K562 (cell line): ENCODE data around the gene MTLN. TPM values are rescaled to one million over a fixed set of nuclear protein-coding genes. Genes with fewer than 3 reads are reported as not detected.

Experiments
- C11orf30 ChIP-seq: fragments of 450-650 bp; IDR thresholded peaks from 2 replicates; pipeline ENCODE4 v1.6.1; 2016; ENCODE audit warnings: low read depth, mild to moderate bottlenecking
- CCNT2 ChIP-seq: IDR thresholded peaks from 2 replicates; pipeline ENCODE4 v1.6.1; 2011; ENCODE audit warnings: borderline replicate concordance, low read depth, mild to moderate bottlenecking, moderate library complexity, mixed read lengths, low read length; ENCODE audit not compliant: insufficient read length; ENCODE audit errors: extremely low read depth
- ESRRB ChIP-seq: fragments of 250-450 bp; sonication (Bioruptor Pico); IDR thresholded peaks from 2 replicates; pipeline ENCODE4 v1.5.0; 2020; ENCODE audit warnings: mild to moderate bottlenecking, moderate library complexity, borderline replicate concordance
- HBP1 ChIP-seq: fragments of 450-650 bp; formaldehyde crosslinking; IDR thresholded peaks from 2 replicates; pipeline ENCODE4 v1.4.0; 2022; ENCODE audit warnings: missing genetic modification characterization
- JUN ChIP-seq, 2 experiments: sonication (generic) in 1 of 2; formaldehyde crosslinking in 1 of 2; IDR thresholded peaks; 2 replicates each; pipeline versions ENCODE4 v1.6.1 to v1.8.0; 2012 to 2022; ENCODE audit warnings: borderline replicate concordance in 2 of 2, mild to moderate bottlenecking in 2 of 2, improper control_type of control experiment in 1 of 2, low read depth in 1 of 2, low read length in 1 of 2, missing genetic modification reagents in 1 of 2
- NR2C2 ChIP-seq, 2 experiments: fragments of 200-800 bp in 1 of 2; sonication (Bioruptor generic) in 1 of 2; sonication (generic) in 1 of 2; formaldehyde crosslinking in 1 of 2; IDR thresholded peaks; 2 replicates each; pipeline versions ENCODE4 v1.6.1 to v1.8.0; 2016 to 2022; ENCODE audit warnings: mild to moderate bottlenecking in 1 of 2, missing compliant biosample characterization in 1 of 2, missing genetic modification characterization in 1 of 2, missing genetic modification reagents in 1 of 2
- POLR2B ChIP-seq: fragments of 450-650 bp; IDR thresholded peaks from 2 replicates; pipeline ENCODE4 v1.6.1; 2018; ENCODE audit warnings: low read depth; ENCODE audit not compliant: partially characterized antibody
- RCOR1 ChIP-seq, 2 experiments: IDR thresholded peaks; 2 replicates each; pipeline ENCODE4 v1.6.1; 2012; ENCODE audit warnings: low read depth in 2 of 2, low read length in 2 of 2, borderline replicate concordance in 1 of 2, improper control_type of control experiment in 1 of 2
- RUNX1 ChIP-seq: sonication (generic); IDR thresholded peaks from 2 replicates; pipeline ENCODE4 v1.6.1; 2016; ENCODE audit warnings: antibody characterized with exemption, low read depth
- SMAD3 ChIP-seq: fragments of 450-650 bp; formaldehyde crosslinking; conservative IDR thresholded peaks from 2 replicates; pipeline ENCODE4 v1.4.0; 2020; ENCODE audit warnings: mild to moderate bottlenecking
- TBL1XR1 ChIP-seq, 2 experiments: IDR thresholded peaks; 2 replicates each; pipeline ENCODE4 v1.6.1; 2012; ENCODE audit warnings: improper control_type of control experiment in 2 of 2, low read length in 2 of 2, mild to moderate bottlenecking in 1 of 2
- TCFL5 ChIP-seq: fragments of 250-450 bp; sonication (Bioruptor Pico); conservative IDR thresholded peaks from 2 replicates; pipeline ENCODE4 v1.6.1; 2021; ENCODE audit warnings: mild to moderate bottlenecking, moderate library complexity, matching md5 sums
- TEAD4 ChIP-seq, 2 experiments: sonication (generic) in 1 of 2; formaldehyde crosslinking in 1 of 2; IDR thresholded peaks; 2 replicates each; pipeline versions ENCODE4 v1.6.1 to v1.8.0; 2012 to 2022; ENCODE audit warnings: borderline replicate concordance in 1 of 2, inconsistent platforms in 1 of 2, low read length in 1 of 2, mild to moderate bottlenecking in 1 of 2, missing genetic modification reagents in 1 of 2
- ZNF311 ChIP-seq: fragments of 250-450 bp; sonication (Bioruptor Pico); IDR thresholded peaks from 2 replicates; pipeline ENCODE4 v1.4.0; 2020; ENCODE audit warnings: mild to moderate bottlenecking, moderate library complexity
- polyA plus RNA-seq, 8 experiments: library from polyadenylated mRNA; depleted of rRNA in 4 of 8; stranded (reverse) in 5 of 8; unstranded in 3 of 8; fragments of >200 nt; fragmentation: Nextera tagmentation in 2 of 8; fragmentation: Illumina TruSeq in 1 of 8; extraction: Ambion mirVana in 2 of 8; extraction: Trizol in 1 of 8; gene quantifications; 2 replicates each; pipeline versions ENCODE4 v1.2.1 to v1.2.3, GENCODE V29; 2011 to 2014; ENCODE audit warnings: inconsistent platforms in 1 of 8, missing spikeins in 1 of 8
- total RNA-seq, 7 experiments: library from RNA; depleted of rRNA in 6 of 7; stranded (reverse); fragments of >200 nt in 6 of 7; fragmentation: Illumina TruSeq in 2 of 7; extraction: Trizol in 2 of 7; gene quantifications; 2 replicates each; pipeline versions ENCODE4 v1.2.1 to v1.2.3, GENCODE V29; 2011 to 2021; ENCODE audit warnings: low replicate concordance in 1 of 7
- TF ChIP-seq, protein P1 (sequence below): sonication (generic); formaldehyde crosslinking; IDR thresholded peaks from 2 replicates; pipeline ENCODE4 v1.8.1; 2023; ENCODE audit warnings: mild to moderate bottlenecking, missing genetic modification reagents
- TF ChIP-seq, protein P2 (sequence below): fragments of 250-450 bp; sonication (Bioruptor Pico); IDR thresholded peaks from 2 replicates; pipeline ENCODE4 v1.5.0; 2021
- TF ChIP-seq, protein P3 (sequence below): fragments of 450-650 bp; IDR thresholded peaks from 2 replicates; pipeline ENCODE4 v1.6.1; 2014; ENCODE audit warnings: low read depth, mild to moderate bottlenecking, moderate library complexity, borderline replicate concordance

The MTLN gene
- total and polyA plus RNA-seq, 9 of the 15 experiments (the other 6 are each of a cell fraction or from before 2014, with no cell fraction given): 7.3 to 129 (median 39.4) TPM

- TF ChIP-seq, protein P1, sequence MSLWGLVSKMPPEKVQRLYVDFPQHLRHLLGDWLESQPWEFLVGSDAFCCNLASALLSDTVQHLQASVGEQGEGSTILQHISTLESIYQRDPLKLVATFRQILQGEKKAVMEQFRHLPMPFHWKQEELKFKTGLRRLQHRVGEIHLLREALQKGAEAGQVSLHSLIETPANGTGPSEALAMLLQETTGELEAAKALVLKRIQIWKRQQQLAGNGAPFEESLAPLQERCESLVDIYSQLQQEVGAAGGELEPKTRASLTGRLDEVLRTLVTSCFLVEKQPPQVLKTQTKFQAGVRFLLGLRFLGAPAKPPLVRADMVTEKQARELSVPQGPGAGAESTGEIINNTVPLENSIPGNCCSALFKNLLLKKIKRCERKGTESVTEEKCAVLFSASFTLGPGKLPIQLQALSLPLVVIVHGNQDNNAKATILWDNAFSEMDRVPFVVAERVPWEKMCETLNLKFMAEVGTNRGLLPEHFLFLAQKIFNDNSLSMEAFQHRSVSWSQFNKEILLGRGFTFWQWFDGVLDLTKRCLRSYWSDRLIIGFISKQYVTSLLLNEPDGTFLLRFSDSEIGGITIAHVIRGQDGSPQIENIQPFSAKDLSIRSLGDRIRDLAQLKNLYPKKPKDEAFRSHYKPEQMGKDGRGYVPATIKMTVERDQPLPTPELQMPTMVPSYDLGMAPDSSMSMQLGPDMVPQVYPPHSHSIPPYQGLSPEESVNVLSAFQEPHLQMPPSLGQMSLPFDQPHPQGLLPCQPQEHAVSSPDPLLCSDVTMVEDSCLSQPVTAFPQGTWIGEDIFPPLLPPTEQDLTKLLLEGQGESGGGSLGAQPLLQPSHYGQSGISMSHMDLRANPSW (CRISPR knock-in tag): no peak
- 0 out of 2 replicates have a peak, but pooled peaks have one; percentile 56 for TF ChIP-seq SMAD3
- peak; percentile 64 for TF ChIP-seq CCNT2
- TF ChIP-seq ESRRB (CRISPR knock-in tag): no peak
- no peak for TF ChIP-seq ZNF311 (CRISPR knock-in tag)
- peak; percentile 88 for TF ChIP-seq POLR2B
- 0 out of 2 replicates have a peak, but pooled peaks have one; percentile 12 for TF ChIP-seq HBP1 (CRISPR knock-in tag)
- peak; percentile 89 for TF ChIP-seq C11orf30
- TF ChIP-seq, protein P2, sequence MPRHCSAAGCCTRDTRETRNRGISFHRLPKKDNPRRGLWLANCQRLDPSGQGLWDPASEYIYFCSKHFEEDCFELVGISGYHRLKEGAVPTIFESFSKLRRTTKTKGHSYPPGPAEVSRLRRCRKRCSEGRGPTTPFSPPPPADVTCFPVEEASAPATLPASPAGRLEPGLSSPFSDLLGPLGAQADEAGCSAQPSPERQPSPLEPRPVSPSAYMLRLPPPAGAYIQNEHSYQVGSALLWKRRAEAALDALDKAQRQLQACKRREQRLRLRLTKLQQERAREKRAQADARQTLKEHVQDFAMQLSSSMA: peak; percentile 67; the same call in 1 of the 2 replicates
- TF ChIP-seq TEAD4 (IDR thresholded peaks at IDR 0.05; ENCODE audit: low read length): peak; percentile 25; the same call in 1 of the 2 replicates
- TF ChIP-seq TEAD4 (CRISPR knock-in tag; IDR thresholded peaks at IDR 0.05; ENCODE audit: borderline replicate concordance): no peak
- peak; percentile 35 to 45; a peak in 2 of 4 replicates for TF ChIP-seq TBL1XR1 (IDR thresholded peaks at IDR 0.05; ENCODE audit: low read length in 2 of 2)
- no peak for TF ChIP-seq TCFL5 (CRISPR knock-in tag)
- peak; percentile 53; the same call in 1 of the 2 replicates for TF ChIP-seq JUN (IDR thresholded peaks at IDR 0.05; ENCODE audit: borderline replicate concordance, low read depth, low read length)
- TF ChIP-seq JUN (CRISPR knock-in tag; IDR thresholded peaks at IDR 0.05; ENCODE audit: borderline replicate concordance): no peak
- peak in 1 of 2 experiments; percentile 26; a peak in 1 of 4 replicates for TF ChIP-seq RCOR1 (IDR thresholded peaks at IDR 0.05; ENCODE audit: borderline replicate concordance in 1 of 2, low read depth in 2 of 2, low read length in 2 of 2)
- TF ChIP-seq, protein P3, sequence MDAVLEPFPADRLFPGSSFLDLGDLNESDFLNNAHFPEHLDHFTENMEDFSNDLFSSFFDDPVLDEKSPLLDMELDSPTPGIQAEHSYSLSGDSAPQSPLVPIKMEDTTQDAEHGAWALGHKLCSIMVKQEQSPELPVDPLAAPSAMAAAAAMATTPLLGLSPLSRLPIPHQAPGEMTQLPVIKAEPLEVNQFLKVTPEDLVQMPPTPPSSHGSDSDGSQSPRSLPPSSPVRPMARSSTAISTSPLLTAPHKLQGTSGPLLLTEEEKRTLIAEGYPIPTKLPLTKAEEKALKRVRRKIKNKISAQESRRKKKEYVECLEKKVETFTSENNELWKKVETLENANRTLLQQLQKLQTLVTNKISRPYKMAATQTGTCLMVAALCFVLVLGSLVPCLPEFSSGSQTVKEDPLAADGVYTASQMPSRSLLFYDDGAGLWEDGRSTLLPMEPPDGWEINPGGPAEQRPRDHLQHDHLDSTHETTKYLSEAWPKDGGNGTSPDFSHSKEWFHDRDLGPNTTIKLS: peak; percentile 59; the same call in 1 of the 2 replicates
- TF ChIP-seq NR2C2 (CRISPR knock-in tag; IDR thresholded peaks at IDR 0.05): peak; percentile 70; the same call in 1 of the 2 replicates
- peak; percentile 97 for TF ChIP-seq NR2C2 (tag; IDR thresholded peaks at IDR 0.05)
- TF ChIP-seq RUNX1: peak; percentile 7; the same call in 1 of the 2 replicates
Observed at GRCh38 chr2:110211938-110212858, at the start of gene MTLN (continued).
